CD4-positive, alpha-beta T cell (primary cell): ENCODE measurements around the gene ZNF443. TPM values are rescaled to one million over a fixed set of nuclear protein-coding genes. Genes with fewer than 3 reads are reported as not detected.
"Not testable (repeated sequence)": the region's sequence is repeated elsewhere in the genome, so short reads cannot be mapped to it uniquely, and the experiment has no call there.

Experiments
- ATAC-seq: fragments of 200-7000 bp; cut with Tn5 transposase; one replicate; pipeline ENCODE4 v1.10.0; 2022; ENCODE audit warnings: mild to moderate bottlenecking; ENCODE audit not compliant: poor library complexity
- CTCF ChIA-PET: fragments of 350-600 bp; sonication (Branson Sonifier 250); formaldehyde crosslinking; loops from one replicate; lab custom pipeline; 2021; ENCODE audit warnings: antibody characterized with exemption, inconsistent platforms; lab: Charles Lee
- POLR2A ChIA-PET: fragments of 350-600 bp; sonication (Branson Sonifier 250); formaldehyde crosslinking; loops from one replicate; lab custom pipeline; 2021; ENCODE audit warnings: antibody characterized with exemption, inconsistent platforms; lab: Charles Lee
- DNase-seq, 14 experiments: peaks; one replicate each; pipeline ENCODE4 v3.0.0-alpha.2; 2013 to 2020; ENCODE audit warnings: mixed read lengths in 2 of 14
- H3K27ac ChIP-seq, 2 donors: one replicate each; pipeline versions ENCODE4 v1.5.1 to v1.7.0; 2013; ENCODE audit warnings: low read length in 2 of 2, low read depth in 1 of 2, mild to moderate bottlenecking in 1 of 2
- H3K27me3 ChIP-seq, 2 experiments: 1 replicate in 1 of 2; 2 replicates in 1 of 2; pipeline versions ENCODE4 v1.6.1 to v1.7.0; 2013; ENCODE audit warnings: low read length in 2 of 2, control low read depth in 1 of 2, mild to moderate bottlenecking in 1 of 2, moderate library complexity in 1 of 2; ENCODE audit not compliant: insufficient read depth in 2 of 2, control insufficient read depth in 1 of 2
- H3K36me3 ChIP-seq: one replicate; pipeline ENCODE4 v1.6.1; 2013; ENCODE audit warnings: low read length, control low read depth; ENCODE audit not compliant: insufficient read depth
- H3K4me1 ChIP-seq: one replicate; pipeline ENCODE4 v1.6.1; 2013; ENCODE audit warnings: low read length, control low read depth; ENCODE audit not compliant: insufficient read depth
- H3K4me3 ChIP-seq: one replicate; pipeline ENCODE4 v1.5.1; 2013; ENCODE audit warnings: mild to moderate bottlenecking, low read length, moderate library complexity
- H3K9me3 ChIP-seq, 2 experiments: 1 replicate in 1 of 2; 2 replicates in 1 of 2; pipeline versions ENCODE4 v1.6.1 to v1.7.0; 2013; ENCODE audit warnings: low read length in 2 of 2, mild to moderate bottlenecking in 2 of 2, control low read depth in 1 of 2, moderate library complexity in 1 of 2; ENCODE audit not compliant: control insufficient read depth in 1 of 2, insufficient read depth in 1 of 2
- H3K27ac Mint-ChIP-seq: one replicate; pipeline ENCODE4 v1.8.0; 2020; ENCODE audit warnings: mixed read lengths
- H3K27me3 Mint-ChIP-seq: one replicate; pipeline ENCODE4 v1.8.0; 2021; ENCODE audit warnings: mixed read lengths
- H3K36me3 Mint-ChIP-seq: one replicate; pipeline ENCODE4 v1.8.0; 2021; ENCODE audit warnings: low read depth, mixed read lengths
- H3K4me1 Mint-ChIP-seq: one replicate; pipeline ENCODE4 v1.8.0; 2021; ENCODE audit warnings: low read depth, mixed read lengths
- H3K4me3 Mint-ChIP-seq: one replicate; pipeline ENCODE4 v1.8.0; 2020; ENCODE audit warnings: mild to moderate bottlenecking, mixed read lengths
- H3K9me3 Mint-ChIP-seq: one replicate; pipeline ENCODE4 v1.8.0; 2020; ENCODE audit warnings: mixed read lengths
- intact Hi-C, 2 experiments: fragments of 100-400 bp; cut with DNase I in 1 of 2; cut with micrococcal nuclease in 1 of 2; formaldehyde crosslinking; loops; one replicate each; pipeline versions ENCODE4 v1.15.1 to v1.9.0; 2023 to 2025; cut with DNase I, micrococcal nuclease
- total RNA-seq, 174 experiments: library from RNA in 2 of 174; stranded (reverse) in 2 of 174; gene quantifications; one replicate each; pipeline ENCODE4 v1.2.3 and lab custom pipeline; 2021 to 2026
- TF ChIP-seq, protein P1 (sequence below): fragments of 200-600 bp; IDR thresholded peaks from one replicate; pipeline ENCODE4 v1.8.0; 2022; ENCODE audit warnings: antibody characterized with exemption, mild to moderate bottlenecking

Gene ZNF443
- total RNA-seq, 2 experiments from 2014 or later = 1.8 to 2.0 TPM

DNA sequence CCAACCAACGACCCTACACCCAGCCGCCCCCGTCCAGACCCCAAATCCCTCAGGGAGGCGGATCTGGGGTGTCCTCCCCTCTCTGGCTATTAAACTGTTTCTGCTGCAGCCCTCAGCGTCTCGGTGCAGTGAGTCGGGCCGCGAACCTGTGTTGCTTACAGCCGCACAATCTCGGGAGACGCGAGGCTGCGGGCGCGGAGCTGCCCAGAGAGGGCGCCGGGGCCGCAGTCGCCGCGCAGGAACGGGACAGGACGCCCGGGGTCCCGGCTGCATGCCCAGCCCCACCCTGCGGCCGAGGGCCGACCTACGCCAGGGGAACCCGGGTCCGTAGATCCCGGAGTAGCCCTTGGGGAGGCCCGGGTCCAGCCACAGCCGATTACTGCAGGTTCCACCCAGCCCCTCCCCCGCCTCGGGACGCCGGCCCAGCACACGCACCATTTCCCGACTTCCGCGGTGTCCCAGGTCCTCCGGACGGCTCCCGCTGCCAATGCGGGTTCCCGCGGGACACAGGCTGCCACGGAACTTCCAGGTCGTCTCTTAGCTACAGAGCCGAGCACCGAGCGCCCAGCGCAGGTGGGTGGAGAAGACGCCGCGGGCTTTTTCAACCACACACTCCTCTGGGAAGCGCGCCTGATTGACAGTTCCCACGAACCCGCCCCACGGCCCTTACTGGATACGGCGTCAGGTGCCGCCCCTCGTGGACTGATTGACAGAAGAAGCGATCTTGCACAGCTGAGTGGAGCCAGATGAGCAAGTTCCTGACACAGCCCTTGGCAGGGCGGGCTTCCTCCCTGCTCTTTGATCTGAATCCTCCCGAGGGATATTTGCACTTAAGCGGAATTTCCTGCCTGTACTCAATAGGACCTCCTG lies 40.0 kb downstream of the ZNF443 start, which contains the start of gene ZNF799:
Gene ZNF799 (minus strand): TSS at position 639 of the 870 bp plus-strand sequence. CDS start 201 bp downstream, at position 438.
- Histone ChIP-seq H3K27ac (no peak within 1 kb of the TSS), H3K4me3 (peak within 1 kb of the TSS; percentile 95), H3K9me3 (no peaks in the 10 kb centered on the region), H3K4me1 (peaks cover 9% of the 10 kb centered on the region), H3K36me3 (no peaks in the 10 kb centered on the region), H3K27me3 (no peaks in the 10 kb centered on the region)
- DNase-seq (peak; percentile 54 to 90 (median 75)), ATAC-seq (peak; percentile 92)
- TF ChIP-seq, protein P1, sequence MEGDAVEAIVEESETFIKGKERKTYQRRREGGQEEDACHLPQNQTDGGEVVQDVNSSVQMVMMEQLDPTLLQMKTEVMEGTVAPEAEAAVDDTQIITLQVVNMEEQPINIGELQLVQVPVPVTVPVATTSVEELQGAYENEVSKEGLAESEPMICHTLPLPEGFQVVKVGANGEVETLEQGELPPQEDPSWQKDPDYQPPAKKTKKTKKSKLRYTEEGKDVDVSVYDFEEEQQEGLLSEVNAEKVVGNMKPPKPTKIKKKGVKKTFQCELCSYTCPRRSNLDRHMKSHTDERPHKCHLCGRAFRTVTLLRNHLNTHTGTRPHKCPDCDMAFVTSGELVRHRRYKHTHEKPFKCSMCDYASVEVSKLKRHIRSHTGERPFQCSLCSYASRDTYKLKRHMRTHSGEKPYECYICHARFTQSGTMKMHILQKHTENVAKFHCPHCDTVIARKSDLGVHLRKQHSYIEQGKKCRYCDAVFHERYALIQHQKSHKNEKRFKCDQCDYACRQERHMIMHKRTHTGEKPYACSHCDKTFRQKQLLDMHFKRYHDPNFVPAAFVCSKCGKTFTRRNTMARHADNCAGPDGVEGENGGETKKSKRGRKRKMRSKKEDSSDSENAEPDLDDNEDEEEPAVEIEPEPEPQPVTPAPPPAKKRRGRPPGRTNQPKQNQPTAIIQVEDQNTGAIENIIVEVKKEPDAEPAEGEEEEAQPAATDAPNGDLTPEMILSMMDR = no peak
- peak within 1 kb of the TSS; percentile 81 for H3K27ac Mint-ChIP-seq
- peaks cover 30% of the 10 kb centered on the region for H3K36me3 Mint-ChIP-seq
- ChIA-PET CTCF (interaction anchor here (0.7 kb wide), 1 partner anchor 37 kb away, joined by 3 read pairs; no protein-coding TSS in a partner anchor), POLR2A (interaction anchor here (1.0 to 2.2 kb wide), 5 partner anchors 35 to 106 kb away, joined by 3 to 12 read pairs (median 4); partner anchors contain the start of genes ZNF44, ZNF442, ZNF443 and ZNF563)
- peak within 1 kb of the TSS; percentile 93 for H3K4me3 Mint-ChIP-seq
- no peaks in the 10 kb centered on the region for H3K27me3 Mint-ChIP-seq
- intact Hi-C loops = loop anchor here in 1 of 2 experiments (5.0 kb wide), 1 partner anchor 41 kb away; the partner anchor contains the start of gene ZNF443
- H3K4me1 Mint-ChIP-seq = peaks cover 27% of the 10 kb centered on the region
- peaks cover 3% of the 10 kb centered on the region for H3K9me3 Mint-ChIP-seq

DNA sequence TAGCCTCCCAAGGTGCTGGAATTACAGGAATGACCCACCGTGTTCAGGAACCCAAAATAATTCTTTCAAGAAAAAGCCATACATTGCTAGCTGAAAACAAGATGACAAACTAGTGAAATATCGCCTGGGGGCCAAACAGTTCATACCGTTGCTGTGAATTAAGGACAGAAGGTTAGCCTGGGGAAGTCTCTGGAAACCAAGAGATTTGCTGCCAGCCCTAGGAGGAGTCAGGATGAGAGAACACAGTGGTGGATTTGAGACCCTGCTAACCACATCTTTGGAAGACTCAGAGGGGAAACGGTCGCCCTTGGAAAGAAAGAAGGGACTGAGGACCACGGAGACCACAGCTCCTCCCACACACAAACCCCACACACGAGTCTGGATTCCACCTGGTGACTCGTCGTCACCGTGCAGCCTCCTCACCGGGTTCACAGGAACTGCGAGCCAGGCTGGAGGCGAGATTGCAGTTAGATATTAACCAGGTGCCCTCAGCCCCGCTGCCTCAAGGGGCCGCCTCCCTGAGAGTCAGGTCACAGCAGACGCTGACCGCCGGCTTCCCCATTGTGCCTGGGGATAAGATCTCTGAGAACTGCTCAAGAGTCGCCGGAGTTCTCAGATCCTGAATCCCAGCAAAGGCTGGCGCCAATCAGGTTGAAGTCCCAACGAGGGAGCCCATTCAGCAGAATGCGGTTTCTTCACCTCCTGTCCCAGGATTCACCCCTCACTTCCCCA lies 40.8 kb downstream of the ZNF443 start:
- peak overlapping the region; percentile 95 for H3K4me3 ChIP-seq
- H3K4me1 ChIP-seq, H3K27me3 Mint-ChIP-seq, H3K36me3 ChIP-seq, CTCF ChIA-PET, H3K27me3 ChIP-seq, H3K27ac ChIP-seq, H3K9me3 Mint-ChIP-seq, H3K9me3 ChIP-seq: not testable (repeated sequence)
- peak overlapping the region; percentile 91 for H3K4me3 Mint-ChIP-seq
- H3K27ac Mint-ChIP-seq = peak overlapping the region; percentile 37
- H3K36me3 Mint-ChIP-seq = peaks cover 38% of the 10 kb centered on the region
- DNase-seq = peak in 4 of 14 experiments; percentile 1 to 48 (median 27)
- peak; percentile 35 for ATAC-seq
- intact Hi-C loops = loop anchor here in 1 of 2 experiments (5.0 kb wide), 1 partner anchor 42 kb away; the partner anchor contains the start of gene ZNF443
- POLR2A ChIA-PET = interaction anchor here (0.7 to 2.1 kb wide), 2 partner anchors 41 to 476 kb away, joined by 3 to 11 read pairs; partner anchors contain the start of gene ZNF443
- peaks cover 27% of the 10 kb centered on the region for H3K4me1 Mint-ChIP-seq

DNA sequence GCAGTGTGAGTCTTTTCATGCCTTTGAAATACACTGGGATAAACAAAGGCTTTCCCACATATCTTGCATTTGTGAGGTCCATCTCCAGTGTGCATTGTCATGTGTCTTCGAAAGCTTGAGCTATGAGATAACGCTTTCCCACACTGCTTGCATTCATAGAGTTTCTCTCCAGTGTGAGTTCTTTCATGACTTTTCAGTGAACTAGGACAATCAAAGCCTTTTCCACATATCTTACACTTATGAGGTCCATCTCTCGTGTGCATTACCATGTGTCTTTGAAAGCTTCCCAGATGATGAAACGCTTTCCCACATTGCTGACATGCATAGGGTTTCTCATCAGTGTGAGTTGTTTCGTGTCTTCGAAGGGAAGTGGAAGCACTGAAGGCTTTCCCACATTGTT lies 49.7 kb downstream of the ZNF443 start:
- H3K27me3 ChIP-seq, DNase-seq, H3K4me3 ChIP-seq, ATAC-seq, H3K4me1 ChIP-seq, H3K4me1 Mint-ChIP-seq, POLR2A ChIA-PET, H3K27me3 Mint-ChIP-seq, H3K27ac ChIP-seq, H3K4me3 Mint-ChIP-seq, intact Hi-C loops, CTCF ChIA-PET, H3K27ac Mint-ChIP-seq: not testable (repeated sequence)
- peaks cover 27% of the 10 kb centered on the region for H3K36me3 ChIP-seq
- Mint-ChIP-seq H3K9me3 (peaks cover 15% of the 10 kb centered on the region), H3K36me3 (peaks cover 90% of the 10 kb centered on the region)
- H3K9me3 ChIP-seq = peaks cover 10 to 20% of the 10 kb centered on the region in 2 experiments

DNA sequence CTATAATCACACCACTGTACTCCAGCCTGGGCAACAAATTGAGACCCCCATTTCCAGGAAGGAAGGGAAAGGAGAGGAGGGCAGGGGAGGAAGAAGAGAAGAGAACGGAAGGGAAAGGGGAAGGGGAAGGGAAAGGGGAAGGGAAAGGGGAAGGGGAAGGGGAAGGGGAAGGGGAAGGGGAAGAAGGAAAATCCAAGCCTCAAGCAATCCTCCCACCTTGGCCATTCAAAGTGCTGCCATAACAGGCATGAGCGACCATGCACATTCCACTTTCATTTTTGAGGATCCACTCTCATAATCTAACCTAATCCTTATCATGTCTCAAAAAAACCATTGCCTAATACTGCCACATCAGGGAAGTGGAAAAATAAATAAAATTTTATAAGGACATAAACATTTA lies 54.5 kb downstream of the ZNF443 start:
- Mint-ChIP-seq H3K9me3 (peaks cover 12% of the 10 kb centered on the region), H3K36me3 (peaks cover 90% of the 10 kb centered on the region)
- CTCF ChIA-PET, H3K27ac Mint-ChIP-seq, H3K4me1 ChIP-seq, H3K27me3 ChIP-seq, H3K4me3 ChIP-seq, DNase-seq, H3K27ac ChIP-seq, H3K4me1 Mint-ChIP-seq, POLR2A ChIA-PET, intact Hi-C loops, H3K27me3 Mint-ChIP-seq, ATAC-seq, H3K4me3 Mint-ChIP-seq: not testable (repeated sequence)
- Histone ChIP-seq H3K9me3 (peaks cover 29 to 33% of the 10 kb centered on the region in 2 experiments), H3K36me3 (peaks cover 12% of the 10 kb centered on the region)
